ENCODE data around the gene PTRH1.

Gene PTRH1

GRCh38 chr9:127700140-127700539 is 15.3 kb downstream of the PTRH1 start:
- WGBS: 99% methylated on average over 2 of the region's 2 CpGs
- Histone ChIP-seq H2BK120ac (ENCODE audit: low read depth, low read length) (no peak overlapping the region), H2BK5ac (ENCODE audit: low read depth, low read length, poor library complexity, severe bottlenecking) (no peak overlapping the region), H3K9ac (ENCODE audit: low read length) (peak overlapping the region; percentile 86), H3K36me3 (ENCODE audit: control insufficient read depth in 1 of 2, insufficient read depth in 2 of 2, low read depth in 1 of 2, low read length in 2 of 2) (no peaks in the 10 kb centered on the region), H3K4me1 (ENCODE audit: control insufficient read depth, insufficient read depth, low read depth, low read length) (peaks cover 7% of the 10 kb centered on the region), H3K4ac (ENCODE audit: low read depth in 1 of 2, low read length in 2 of 2) (no peak overlapping the region), H2AFZ (ENCODE audit: low read depth, low read length) (no peak overlapping the region), H3K27me3 (ENCODE audit: control insufficient read depth in 1 of 2, insufficient read depth in 1 of 2, low read length in 2 of 2) (peaks cover 0 to 2% of the 10 kb centered on the region in 2 experiments), H3K23ac (ENCODE audit: low read length in 2 of 2) (no peak overlapping the region), H4K91ac (ENCODE audit: low read length) (no peak overlapping the region), H2BK12ac (ENCODE audit: low read length in 2 of 2) (no peak overlapping the region), H4K8ac (ENCODE audit: low read length) (no peak overlapping the region), H3K4me2 (ENCODE audit: low read length, poor library complexity, severe bottlenecking) (no peak overlapping the region), H3K14ac (ENCODE audit: low read length in 2 of 2) (no peak overlapping the region), H3K18ac (ENCODE audit: low read depth in 1 of 2, low read length in 2 of 2) (no peak overlapping the region), H2AK5ac (ENCODE audit: low read length, severe bottlenecking) (no peak overlapping the region), H2BK15ac (ENCODE audit: low read depth, poor library complexity, severe bottlenecking) (no peak overlapping the region), H3K79me1 (replicated peaks; ENCODE audit: low read length, poor library complexity, severe bottlenecking) (no peaks in the 10 kb centered on the region), H3K27ac (ENCODE audit: low read length, poor library complexity, severe bottlenecking) (no peak overlapping the region), H3K4me3 (ENCODE audit: insufficient read depth in 1 of 2, low read depth in 1 of 2, low read length in 2 of 2) (no peak overlapping the region), H3K9me3 (ENCODE audit: control insufficient read depth, low read length) (no peaks in the 10 kb centered on the region)
- DNase-seq: no peak

- H3K4me1 ChIP-seq (ENCODE audit: control insufficient read depth, insufficient read depth, low read depth, low read length): peaks cover 3% of the 10 kb centered on the region
- no peak overlapping the region for H3K14ac ChIP-seq (ENCODE audit: low read length in 2 of 2)
- H2AK5ac ChIP-seq (ENCODE audit: low read length, severe bottlenecking): no peak overlapping the region
- peaks cover 5 to 6% of the 10 kb centered on the region in 2 experiments for H3K36me3 ChIP-seq (ENCODE audit: control insufficient read depth in 1 of 2, insufficient read depth in 2 of 2, low read depth in 1 of 2, low read length in 2 of 2)
- peaks cover 0 to 2% of the 10 kb centered on the region in 2 experiments for H3K27me3 ChIP-seq (ENCODE audit: control insufficient read depth in 1 of 2, insufficient read depth in 1 of 2, low read length in 2 of 2)
- H4K91ac ChIP-seq (ENCODE audit: low read length): peak overlapping the region; percentile 77
- H2BK12ac ChIP-seq (ENCODE audit: low read length in 2 of 2): no peak overlapping the region
- WGBS: 22% methylated on average over 41 of the region's 41 CpGs
- peak overlapping the region; percentile 97 for H4K8ac ChIP-seq (ENCODE audit: low read length)
- no peak overlapping the region for H2BK15ac ChIP-seq (ENCODE audit: low read depth, poor library complexity, severe bottlenecking)
- H2AFZ ChIP-seq (ENCODE audit: low read depth, low read length): no peak overlapping the region
- no peaks in the 10 kb centered on the region for H3K79me1 ChIP-seq (replicated peaks; ENCODE audit: low read length, poor library complexity, severe bottlenecking)
- H3K4me3 ChIP-seq (ENCODE audit: insufficient read depth in 1 of 2, low read depth in 1 of 2, low read length in 2 of 2): peak overlapping the region in 1 of 2 experiments; percentile 70
- peak overlapping the region; percentile 75 to 76 for H3K18ac ChIP-seq (ENCODE audit: low read depth in 1 of 2, low read length in 2 of 2)
- no peak overlapping the region for H3K27ac ChIP-seq (ENCODE audit: low read length, poor library complexity, severe bottlenecking)
- peak; percentile 94 for DNase-seq
- H2BK120ac ChIP-seq (ENCODE audit: low read depth, low read length): no peak overlapping the region
- H3K23ac ChIP-seq (ENCODE audit: low read length in 2 of 2): no peak overlapping the region
- peak overlapping the region; percentile 86 for H3K9ac ChIP-seq (ENCODE audit: low read length)
- H3K4me2 ChIP-seq (ENCODE audit: low read length, poor library complexity, severe bottlenecking): peak overlapping the region; percentile 13
- H3K9me3 ChIP-seq (ENCODE audit: control insufficient read depth, low read length): no peaks in the 10 kb centered on the region
- H2BK5ac ChIP-seq (ENCODE audit: low read depth, low read length, poor library complexity, severe bottlenecking): no peak overlapping the region
- H3K4ac ChIP-seq (ENCODE audit: low read depth in 1 of 2, low read length in 2 of 2): peak overlapping the region; percentile 8 to 84
Observed at GRCh38 chr9:127698985-127699670, 16.3 kb downstream of the PTRH1 start.

- no peak overlapping the region for H3K18ac ChIP-seq (ENCODE audit: low read depth in 1 of 2, low read length in 2 of 2)
- WGBS: 94% methylated on average over 4 of the region's 5 CpGs
- H3K36me3 ChIP-seq (ENCODE audit: control insufficient read depth in 1 of 2, insufficient read depth in 2 of 2, low read depth in 1 of 2, low read length in 2 of 2): peaks cover 9 to 11% of the 10 kb centered on the region in 2 experiments
- no peak overlapping the region for H3K23ac ChIP-seq (ENCODE audit: low read length in 2 of 2)
- no peak overlapping the region for H4K8ac ChIP-seq (ENCODE audit: low read length)
- peaks cover 3% of the 10 kb centered on the region for H3K4me1 ChIP-seq (ENCODE audit: control insufficient read depth, insufficient read depth, low read depth, low read length)
- peaks cover 0 to under 1% of the 10 kb centered on the region in 2 experiments for H3K27me3 ChIP-seq (ENCODE audit: control insufficient read depth in 1 of 2, insufficient read depth in 1 of 2, low read length in 2 of 2)
- H2AK5ac ChIP-seq (ENCODE audit: low read length, severe bottlenecking): no peak overlapping the region
- H3K4me3 ChIP-seq (ENCODE audit: insufficient read depth in 1 of 2, low read depth in 1 of 2, low read length in 2 of 2): no peak overlapping the region
- no peaks in the 10 kb centered on the region for H3K9me3 ChIP-seq (ENCODE audit: control insufficient read depth, low read length)
- no peak overlapping the region for H2AFZ ChIP-seq (ENCODE audit: low read depth, low read length)
- H3K9ac ChIP-seq (ENCODE audit: low read length): no peak overlapping the region
- no peak overlapping the region for H3K27ac ChIP-seq (ENCODE audit: low read length, poor library complexity, severe bottlenecking)
- no peak overlapping the region for H3K14ac ChIP-seq (ENCODE audit: low read length in 2 of 2)
- no peak overlapping the region for H2BK15ac ChIP-seq (ENCODE audit: low read depth, poor library complexity, severe bottlenecking)
- H3K4me2 ChIP-seq (ENCODE audit: low read length, poor library complexity, severe bottlenecking): no peak overlapping the region
- H3K79me1 ChIP-seq (replicated peaks; ENCODE audit: low read length, poor library complexity, severe bottlenecking): no peaks in the 10 kb centered on the region
- no peak overlapping the region for H2BK5ac ChIP-seq (ENCODE audit: low read depth, low read length, poor library complexity, severe bottlenecking)
- H4K91ac ChIP-seq (ENCODE audit: low read length): no peak overlapping the region
- H2BK12ac ChIP-seq (ENCODE audit: low read length in 2 of 2): no peak overlapping the region
- H2BK120ac ChIP-seq (ENCODE audit: low read depth, low read length): no peak overlapping the region
- no peak for DNase-seq
- no peak overlapping the region for H3K4ac ChIP-seq (ENCODE audit: low read depth in 1 of 2, low read length in 2 of 2)
Observed at GRCh38 chr9:127698386-127698785, 17.1 kb downstream of the PTRH1 start.

- H4K91ac ChIP-seq (ENCODE audit: low read length): no peak overlapping the region
- H3K9ac ChIP-seq (ENCODE audit: low read length): no peak overlapping the region
- peaks cover 13 to 18% of the 10 kb centered on the region in 2 experiments for H3K36me3 ChIP-seq (ENCODE audit: control insufficient read depth in 1 of 2, insufficient read depth in 2 of 2, low read depth in 1 of 2, low read length in 2 of 2)
- 82% methylated on average over 4 of the region's 5 CpGs for WGBS
- peak overlapping the region in 1 of 2 experiments; percentile 14 for H3K23ac ChIP-seq (ENCODE audit: low read length in 2 of 2)
- no peak overlapping the region for H3K18ac ChIP-seq (ENCODE audit: low read depth in 1 of 2, low read length in 2 of 2)
- no peak overlapping the region for H2BK15ac ChIP-seq (ENCODE audit: low read depth, poor library complexity, severe bottlenecking)
- H3K79me1 ChIP-seq (replicated peaks; ENCODE audit: low read length, poor library complexity, severe bottlenecking): no peaks in the 10 kb centered on the region
- no peak overlapping the region for H3K4ac ChIP-seq (ENCODE audit: low read depth in 1 of 2, low read length in 2 of 2)
- H2BK5ac ChIP-seq (ENCODE audit: low read depth, low read length, poor library complexity, severe bottlenecking): no peak overlapping the region
- H3K4me1 ChIP-seq (ENCODE audit: control insufficient read depth, insufficient read depth, low read depth, low read length): peaks cover 3% of the 10 kb centered on the region
- no peak overlapping the region for H2BK12ac ChIP-seq (ENCODE audit: low read length in 2 of 2)
- no peak overlapping the region for H2BK120ac ChIP-seq (ENCODE audit: low read depth, low read length)
- no peak overlapping the region for H3K27ac ChIP-seq (ENCODE audit: low read length, poor library complexity, severe bottlenecking)
- H3K9me3 ChIP-seq (ENCODE audit: control insufficient read depth, low read length): no peaks in the 10 kb centered on the region
- no peak overlapping the region for H3K4me3 ChIP-seq (ENCODE audit: insufficient read depth in 1 of 2, low read depth in 1 of 2, low read length in 2 of 2)
- H2AK5ac ChIP-seq (ENCODE audit: low read length, severe bottlenecking): no peak overlapping the region
- no peaks in the 10 kb centered on the region for H3K27me3 ChIP-seq (ENCODE audit: control insufficient read depth in 1 of 2, insufficient read depth in 1 of 2, low read length in 2 of 2)
- DNase-seq: no peak
- no peak overlapping the region for H4K8ac ChIP-seq (ENCODE audit: low read length)
- no peak overlapping the region for H3K14ac ChIP-seq (ENCODE audit: low read length in 2 of 2)
- no peak overlapping the region for H2AFZ ChIP-seq (ENCODE audit: low read depth, low read length)
- H3K4me2 ChIP-seq (ENCODE audit: low read length, poor library complexity, severe bottlenecking): no peak overlapping the region
Observed at GRCh38 chr9:127697575-127697974, 17.9 kb downstream of the PTRH1 start.

Data from mesenchymal stem cell (in vitro differentiated cells and primary cell).